Panc1 (cell line): ENCODE data around the gene FOXK1. TPM values are rescaled to one million over a fixed set of nuclear protein-coding genes. Genes with fewer than 3 reads are reported as not detected.

Source experiments
- ATAC-seq: fragments of 200-7000 bp; cut with Tn5 transposase; 2 replicates; pipeline ENCODE4 v1.9.1; 2020; ENCODE audit warnings: mild to moderate bottlenecking, moderate library complexity
- BruUV-seq: library from RNA; stranded (reverse); fragments of 400-500 nt; replicated peaks from 2 replicates; lab custom pipeline; 2021; lab: Mats Ljungman, UMichigan
- CTCF ChIA-PET: fragments of 300-600 bp; sonication (Branson Sonifier 250); formaldehyde crosslinking; loops from one replicate; lab custom pipeline; 2022; ENCODE audit warnings: antibody characterized with exemption; lab: Charles Lee
- POLR2A ChIA-PET: fragments of 300-600 bp; sonication (Branson Sonifier 250); formaldehyde crosslinking; loops from one replicate; lab custom pipeline; 2022; ENCODE audit warnings: antibody characterized with exemption; lab: Charles Lee
- DNase-seq: peaks from one replicate; pipeline ENCODE4 v3.0.0-alpha.2; 2010; ENCODE audit warnings: low read depth, low spot score
- H3K27ac ChIP-seq: 2 replicates; pipeline ENCODE4 v1.5.1; 2011; ENCODE audit warnings: mild to moderate bottlenecking, low read length, inconsistent platforms
- H3K27me3 ChIP-seq: fragments of 200-500 bp; sonication (Bioruptor generic); 2 replicates; pipeline ENCODE4 v1.6.0; 2014; ENCODE audit warnings: low read length, inconsistent platforms; ENCODE audit not compliant: control insufficient read depth, insufficient read depth
- H3K36me3 ChIP-seq: fragments of 200-500 bp; sonication (Bioruptor generic); 2 replicates; pipeline ENCODE4 v1.5.1; 2014; ENCODE audit warnings: inconsistent platforms, mild to moderate bottlenecking, low read length, moderate library complexity; ENCODE audit not compliant: control insufficient read depth, insufficient read depth
- H3K4me1 ChIP-seq: 2 replicates; pipeline ENCODE4 v1.5.1; 2011; ENCODE audit warnings: inconsistent platforms, mild to moderate bottlenecking, low read length, moderate library complexity; ENCODE audit not compliant: control insufficient read depth, insufficient read depth
- H3K4me3 ChIP-seq, 2 experiments: 2 replicates each; pipeline ENCODE4 v1.5.1; 2011 to 2012; ENCODE audit warnings: low read depth in 2 of 2, low read length in 2 of 2, mild to moderate bottlenecking in 2 of 2, inconsistent platforms in 1 of 2, moderate library complexity in 1 of 2
- H3K9me3 ChIP-seq: fragments of 200-500 bp; sonication (Bioruptor generic); 2 replicates; pipeline ENCODE4 v1.5.1; 2014; ENCODE audit warnings: low read depth, mild to moderate bottlenecking, inconsistent platforms, low read length, moderate library complexity; ENCODE audit not compliant: control insufficient read depth, insufficient read depth
- CTCF ChIP-seq: fragments of 450-650 bp; IDR thresholded peaks from 2 replicates; pipeline ENCODE4 v1.5.1; 2017; ENCODE audit warnings: mild to moderate bottlenecking
- POLR2AphosphoS5 ChIP-seq: IDR thresholded peaks from 2 replicates; pipeline ENCODE4 v1.6.1; 2012; ENCODE audit warnings: mild to moderate bottlenecking, low read depth, low read length, moderate library complexity
- SIN3A ChIP-seq: IDR thresholded peaks from 2 replicates; pipeline ENCODE4 v1.6.1; 2012; ENCODE audit warnings: low read depth, mild to moderate bottlenecking, low read length, moderate library complexity, borderline replicate concordance; ENCODE audit not compliant: insufficient read depth
- TCF7L2 ChIP-seq: IDR thresholded peaks from 2 replicates; pipeline ENCODE4 v1.6.1; 2011; ENCODE audit warnings: mild to moderate bottlenecking, low read depth, low read length, inconsistent platforms
- in situ Hi-C: cut with HindIII; loops from 2 replicates; pipeline ENCODE4 v1.10.0; 2016; ENCODE audit warnings: low sequenced_read_pairs, low pct_unique_long_range_greater_than_20kb
- intact Hi-C: fragments of 100-400 bp; cut with micrococcal nuclease; formaldehyde crosslinking; loops from one replicate; pipeline ENCODE4 v1.10.0; 2022; ENCODE audit not compliant: unreplicated experiment
- total RNA-seq: library from RNA; stranded (reverse); gene quantifications from one replicate; pipeline ENCODE4 v1.2.1, GENCODE V29; 2021; ENCODE audit not compliant: unreplicated experiment
- TF ChIP-seq, protein P1 (sequence below), 2 experiments: IDR thresholded peaks; 2 replicates each; pipeline ENCODE4 v1.6.1; 2011 to 2012; ENCODE audit warnings: low read depth in 2 of 2, control low read depth in 1 of 2, low read length in 1 of 2, mild to moderate bottlenecking in 1 of 2, moderate library complexity in 1 of 2; ENCODE audit not compliant: insufficient read depth in 1 of 2

FOXK1 gene
- total RNA-seq, 1 experiment from 2014 or later = 72.7 TPM

DNA sequence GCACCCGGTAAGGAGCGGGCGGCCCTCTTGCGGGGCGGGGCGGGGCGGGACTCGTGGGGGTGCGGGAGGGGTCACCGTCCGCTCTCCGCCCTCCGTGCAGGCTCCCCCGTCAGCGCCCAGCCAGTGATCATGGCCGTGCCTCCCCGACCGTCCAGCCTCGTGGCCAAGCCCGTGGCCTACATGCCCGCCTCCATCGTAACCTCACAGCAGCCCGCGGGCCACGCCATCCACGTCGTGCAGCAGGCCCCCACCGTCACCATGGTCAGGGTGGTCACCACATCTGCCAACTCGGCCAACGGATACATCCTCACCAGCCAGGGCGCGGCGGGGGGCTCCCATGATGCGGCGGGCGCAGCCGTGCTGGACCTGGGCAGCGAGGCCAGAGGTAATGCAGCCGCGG lies 77.1 kb downstream of the FOXK1 start:
- POLR2A ChIA-PET = interaction anchor here (0.6 kb wide), 1 partner anchor 1084 kb away, joined by 4 read pairs; no protein-coding TSS in a partner anchor
- ATAC-seq (no peak), DNase-seq (no peak)
- in situ Hi-C loops = no loop called here
- CTCF ChIA-PET = interaction anchor here (0.6 kb wide), 1 partner anchor 9 kb away, joined by 5 read pairs; no protein-coding TSS in a partner anchor
- no peak overlapping the region for H3K4me3 ChIP-seq
- H3K36me3 ChIP-seq = peaks cover 23% of the 10 kb centered on the region
- H3K4me1 ChIP-seq = no peaks in the 10 kb centered on the region
- no peak overlapping the region for H3K27ac ChIP-seq
- intact Hi-C loops = no loop called here
- no TSS peak for BruUV-seq
- H3K9me3 ChIP-seq = no peaks in the 10 kb centered on the region
- no peaks in the 10 kb centered on the region for H3K27me3 ChIP-seq
- TF ChIP-seq SIN3A (no peak), POLR2AphosphoS5 (no peak), TCF7L2 (no peak), CTCF (no peak)
- TF ChIP-seq, protein P1, sequence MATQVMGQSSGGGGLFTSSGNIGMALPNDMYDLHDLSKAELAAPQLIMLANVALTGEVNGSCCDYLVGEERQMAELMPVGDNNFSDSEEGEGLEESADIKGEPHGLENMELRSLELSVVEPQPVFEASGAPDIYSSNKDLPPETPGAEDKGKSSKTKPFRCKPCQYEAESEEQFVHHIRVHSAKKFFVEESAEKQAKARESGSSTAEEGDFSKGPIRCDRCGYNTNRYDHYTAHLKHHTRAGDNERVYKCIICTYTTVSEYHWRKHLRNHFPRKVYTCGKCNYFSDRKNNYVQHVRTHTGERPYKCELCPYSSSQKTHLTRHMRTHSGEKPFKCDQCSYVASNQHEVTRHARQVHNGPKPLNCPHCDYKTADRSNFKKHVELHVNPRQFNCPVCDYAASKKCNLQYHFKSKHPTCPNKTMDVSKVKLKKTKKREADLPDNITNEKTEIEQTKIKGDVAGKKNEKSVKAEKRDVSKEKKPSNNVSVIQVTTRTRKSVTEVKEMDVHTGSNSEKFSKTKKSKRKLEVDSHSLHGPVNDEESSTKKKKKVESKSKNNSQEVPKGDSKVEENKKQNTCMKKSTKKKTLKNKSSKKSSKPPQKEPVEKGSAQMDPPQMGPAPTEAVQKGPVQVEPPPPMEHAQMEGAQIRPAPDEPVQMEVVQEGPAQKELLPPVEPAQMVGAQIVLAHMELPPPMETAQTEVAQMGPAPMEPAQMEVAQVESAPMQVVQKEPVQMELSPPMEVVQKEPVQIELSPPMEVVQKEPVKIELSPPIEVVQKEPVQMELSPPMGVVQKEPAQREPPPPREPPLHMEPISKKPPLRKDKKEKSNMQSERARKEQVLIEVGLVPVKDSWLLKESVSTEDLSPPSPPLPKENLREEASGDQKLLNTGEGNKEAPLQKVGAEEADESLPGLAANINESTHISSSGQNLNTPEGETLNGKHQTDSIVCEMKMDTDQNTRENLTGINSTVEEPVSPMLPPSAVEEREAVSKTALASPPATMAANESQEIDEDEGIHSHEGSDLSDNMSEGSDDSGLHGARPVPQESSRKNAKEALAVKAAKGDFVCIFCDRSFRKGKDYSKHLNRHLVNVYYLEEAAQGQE (IDR thresholded peaks at IDR 0.05; ENCODE audit: insufficient read depth in 1 of 2, low read depth in 2 of 2, low read length in 1 of 2) = no peak

DNA sequence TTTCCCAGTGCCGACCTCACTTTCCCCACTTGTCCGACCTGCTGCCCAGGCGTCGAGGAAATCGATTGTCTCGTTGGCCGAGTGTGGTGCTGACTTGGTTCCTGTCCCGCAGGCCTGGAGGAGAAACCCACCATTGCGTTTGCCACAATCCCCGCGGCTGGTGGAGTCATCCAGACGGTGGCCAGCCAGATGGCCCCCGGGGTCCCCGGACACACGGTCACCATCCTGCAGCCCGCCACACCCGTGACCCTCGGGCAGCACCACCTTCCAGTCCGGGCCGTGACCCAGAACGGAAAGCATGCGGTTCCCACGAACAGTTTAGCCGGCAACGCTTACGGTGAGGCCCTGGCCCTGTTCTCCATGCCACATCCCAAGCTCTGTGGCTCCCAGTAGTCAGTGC lies 78.9 kb downstream of the FOXK1 start:
- intact Hi-C loops (no loop called here), in situ Hi-C loops (no loop called here)
- CTCF ChIA-PET = no interaction called here
- no TSS peak for BruUV-seq
- H3K27me3 ChIP-seq = no peaks in the 10 kb centered on the region
- no peaks in the 10 kb centered on the region for H3K4me1 ChIP-seq
- DNase-seq = no peak
- no peak overlapping the region for H3K27ac ChIP-seq
- TF ChIP-seq SIN3A (no peak), POLR2AphosphoS5 (no peak), CTCF (no peak), TCF7L2 (no peak)
- TF ChIP-seq, protein P1 (IDR thresholded peaks at IDR 0.05; ENCODE audit: insufficient read depth in 1 of 2, low read depth in 2 of 2, low read length in 1 of 2) = no peak
- no peak overlapping the region for H3K4me3 ChIP-seq
- ATAC-seq = no peak
- H3K9me3 ChIP-seq = no peaks in the 10 kb centered on the region
- POLR2A ChIA-PET = no interaction called here
- peaks cover 21% of the 10 kb centered on the region for H3K36me3 ChIP-seq
